Fibroblast of the aortic adventitia (primary cell): ENCODE results near the gene PCDHGA4. TPM values are rescaled to one million over a fixed set of nuclear protein-coding genes. Genes with fewer than 3 reads are reported as not detected.
"Not testable (repeated sequence)": the region's sequence is repeated elsewhere in the genome, so short reads cannot be mapped to it uniquely, and the experiment has no call there.

ENCODE experiments used
- DNase-seq: peaks from one replicate; pipeline ENCODE4 v3.0.0-alpha.2; 2010; ENCODE audit warnings: low read depth
- H3K4me3 ChIP-seq: 2 replicates; pipeline ENCODE4 v1.5.1; 2011; ENCODE audit warnings: low read depth, mild to moderate bottlenecking, control low read depth, low read length, moderate library complexity
- total RNA-seq: library from RNA; depleted of rRNA; stranded (reverse); fragments of >200 nt; gene quantifications from 2 replicates; pipeline ENCODE4 v1.2.3, GENCODE V29; 2012; ENCODE audit warnings: low replicate concordance
- TF ChIP-seq, protein P1 (sequence below): IDR thresholded peaks from 2 replicates; pipeline ENCODE4 v1.5.1; 2011; ENCODE audit warnings: mild to moderate bottlenecking, low read length, control low read depth, inconsistent platforms; ENCODE audit not compliant: insufficient read depth

Gene PCDHGA4
- total RNA-seq: 3.7 and 9.9 TPM in 2 replicates

DNA sequence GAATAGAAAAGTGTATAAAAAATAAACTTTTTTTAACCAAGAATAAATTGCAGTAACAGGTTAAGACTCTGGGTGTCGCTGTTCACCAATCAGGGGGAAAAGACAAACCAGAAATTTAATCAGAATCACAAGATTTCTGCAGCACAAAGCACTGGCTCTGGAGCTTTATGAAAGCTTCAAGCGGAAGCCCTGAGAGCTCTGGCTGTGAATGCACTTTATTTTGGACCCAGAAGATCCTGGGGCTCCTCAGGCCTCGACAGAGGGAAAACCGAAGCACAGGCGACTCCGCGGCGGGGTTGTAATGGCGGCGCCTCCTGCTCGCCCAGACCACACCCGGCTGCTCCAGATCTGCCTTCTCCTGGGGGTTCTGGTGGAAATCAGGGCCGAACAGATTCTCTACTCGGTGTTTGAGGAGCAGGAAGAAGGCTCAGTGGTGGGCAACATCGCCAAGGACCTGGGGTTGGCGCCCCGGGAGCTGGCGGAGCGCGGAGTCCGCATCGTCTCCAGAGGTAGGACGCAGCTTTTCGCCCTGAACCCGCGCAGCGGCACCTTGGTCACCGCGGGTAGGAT is at the start of gene PCDHGA4:
Gene PCDHGA4, plus strand, starts transcription at position 122 of the 570 bp plus-strand sequence. Its CDS starts 87 bp downstream, at position 209.
- peak within 1 kb of the TSS; percentile 46 for H3K4me3 ChIP-seq
- peak; percentile 53 for DNase-seq
- TF ChIP-seq, protein P1, sequence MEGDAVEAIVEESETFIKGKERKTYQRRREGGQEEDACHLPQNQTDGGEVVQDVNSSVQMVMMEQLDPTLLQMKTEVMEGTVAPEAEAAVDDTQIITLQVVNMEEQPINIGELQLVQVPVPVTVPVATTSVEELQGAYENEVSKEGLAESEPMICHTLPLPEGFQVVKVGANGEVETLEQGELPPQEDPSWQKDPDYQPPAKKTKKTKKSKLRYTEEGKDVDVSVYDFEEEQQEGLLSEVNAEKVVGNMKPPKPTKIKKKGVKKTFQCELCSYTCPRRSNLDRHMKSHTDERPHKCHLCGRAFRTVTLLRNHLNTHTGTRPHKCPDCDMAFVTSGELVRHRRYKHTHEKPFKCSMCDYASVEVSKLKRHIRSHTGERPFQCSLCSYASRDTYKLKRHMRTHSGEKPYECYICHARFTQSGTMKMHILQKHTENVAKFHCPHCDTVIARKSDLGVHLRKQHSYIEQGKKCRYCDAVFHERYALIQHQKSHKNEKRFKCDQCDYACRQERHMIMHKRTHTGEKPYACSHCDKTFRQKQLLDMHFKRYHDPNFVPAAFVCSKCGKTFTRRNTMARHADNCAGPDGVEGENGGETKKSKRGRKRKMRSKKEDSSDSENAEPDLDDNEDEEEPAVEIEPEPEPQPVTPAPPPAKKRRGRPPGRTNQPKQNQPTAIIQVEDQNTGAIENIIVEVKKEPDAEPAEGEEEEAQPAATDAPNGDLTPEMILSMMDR: peak; percentile 52

DNA sequence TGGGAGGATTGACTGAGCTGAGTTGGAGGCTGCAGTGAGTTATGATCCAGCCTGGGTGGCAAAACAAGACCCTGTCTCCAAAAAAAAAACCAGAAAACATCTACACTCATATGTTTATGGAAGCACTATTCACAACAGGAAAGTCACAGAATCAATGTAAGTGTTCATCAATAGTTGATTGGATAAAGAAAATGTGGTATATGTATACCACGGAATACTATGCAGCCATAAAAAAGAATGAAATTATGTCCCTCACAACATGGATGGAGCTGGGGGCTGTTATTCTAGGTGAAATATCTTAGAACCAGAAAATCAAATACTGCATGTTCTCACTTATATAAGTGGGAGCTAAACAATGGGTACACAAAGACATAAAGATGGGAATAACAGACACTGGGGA is 48.2 kb upstream of the PCDHGA4 start:
- H3K4me3 ChIP-seq: no peak overlapping the region
- TF ChIP-seq, protein P1: no peak
- DNase-seq: no peak

DNA sequence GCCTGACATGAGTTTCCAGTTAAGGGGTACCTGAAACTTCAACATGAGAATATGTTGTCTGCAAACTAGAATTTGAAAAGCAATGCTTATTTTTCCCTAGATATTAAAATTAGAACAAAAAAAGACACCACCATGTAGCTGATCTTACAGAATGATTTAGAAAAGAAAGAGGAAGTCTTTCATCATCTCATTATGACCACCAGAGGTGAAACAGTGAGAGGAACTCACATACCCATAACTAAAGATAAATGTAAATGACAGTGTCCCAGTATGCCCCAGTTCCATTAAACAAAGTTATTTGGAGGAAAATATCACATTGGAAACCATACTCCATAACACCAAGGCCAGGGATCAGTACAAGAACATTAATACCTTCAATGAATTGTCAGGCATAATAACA is 41.1 kb upstream of the PCDHGA4 start:
- H3K4me3 ChIP-seq: no peak overlapping the region
- DNase-seq: no peak
- TF ChIP-seq, protein P1: no peak

DNA sequence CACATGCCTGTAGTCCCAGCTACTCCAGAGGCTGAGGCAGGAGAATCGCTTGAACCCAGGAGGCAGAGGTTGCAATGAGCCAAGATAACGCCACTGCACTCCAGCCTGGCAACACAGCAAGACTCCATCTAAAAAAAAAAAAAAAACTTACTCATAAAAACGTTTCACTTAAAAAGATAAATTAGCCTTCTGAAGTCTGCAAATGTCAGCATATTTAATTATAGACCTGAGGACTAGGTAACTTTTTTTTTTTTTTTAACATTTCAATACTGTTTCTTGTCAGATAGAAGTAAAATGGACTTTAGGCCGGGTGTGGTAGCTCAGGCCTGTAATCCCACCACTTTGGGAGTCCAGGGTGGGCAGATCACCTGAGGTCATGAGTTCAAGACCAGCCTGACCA is 37.9 kb upstream of the PCDHGA4 start:
- DNase-seq, H3K4me3 ChIP-seq: not testable (repeated sequence)

DNA sequence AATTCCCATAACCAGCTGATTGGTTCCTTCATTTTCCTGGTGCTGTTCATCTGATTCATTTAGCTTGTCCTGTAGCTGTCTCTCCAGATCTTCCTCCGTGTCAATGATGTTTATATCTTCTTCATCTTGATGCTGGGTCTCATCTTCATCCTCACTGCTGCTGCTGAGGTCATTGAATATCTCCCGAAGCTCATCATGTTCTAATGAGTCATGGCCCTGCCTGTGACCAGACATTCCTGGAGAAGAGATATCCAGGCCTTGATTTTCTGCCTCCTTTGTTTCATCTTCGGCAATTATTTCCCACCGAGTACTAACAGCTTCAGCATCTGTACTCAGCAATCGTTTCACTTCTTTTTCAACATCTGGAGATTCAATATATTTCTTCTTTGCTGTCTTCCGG is 35.6 kb upstream of the PCDHGA4 start:
- TF ChIP-seq, protein P1: no peak
- H3K4me3 ChIP-seq: no peak overlapping the region
- no peak for DNase-seq

DNA sequence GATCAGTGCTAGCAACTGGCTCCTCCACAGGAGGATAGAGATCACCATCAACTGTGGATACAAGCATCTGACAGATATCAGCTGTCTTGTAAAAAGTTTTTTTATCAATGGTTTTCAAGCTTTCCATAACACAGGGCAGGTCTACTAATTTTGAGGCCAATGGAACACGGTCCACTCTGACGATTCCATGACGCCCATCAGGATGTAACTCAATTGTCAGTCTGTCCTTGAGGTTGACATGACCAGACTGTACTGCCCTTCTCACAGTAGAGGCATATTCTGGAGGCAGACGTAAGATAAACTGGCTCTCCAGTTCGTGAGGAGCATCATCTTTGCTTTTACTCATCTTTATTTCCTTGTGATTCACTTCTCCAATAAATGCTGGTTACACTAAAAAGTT is 35.1 kb upstream of the PCDHGA4 start:
- peak overlapping the region; percentile 85 for H3K4me3 ChIP-seq
- DNase-seq: no peak
- TF ChIP-seq, protein P1: no peak

DNA sequence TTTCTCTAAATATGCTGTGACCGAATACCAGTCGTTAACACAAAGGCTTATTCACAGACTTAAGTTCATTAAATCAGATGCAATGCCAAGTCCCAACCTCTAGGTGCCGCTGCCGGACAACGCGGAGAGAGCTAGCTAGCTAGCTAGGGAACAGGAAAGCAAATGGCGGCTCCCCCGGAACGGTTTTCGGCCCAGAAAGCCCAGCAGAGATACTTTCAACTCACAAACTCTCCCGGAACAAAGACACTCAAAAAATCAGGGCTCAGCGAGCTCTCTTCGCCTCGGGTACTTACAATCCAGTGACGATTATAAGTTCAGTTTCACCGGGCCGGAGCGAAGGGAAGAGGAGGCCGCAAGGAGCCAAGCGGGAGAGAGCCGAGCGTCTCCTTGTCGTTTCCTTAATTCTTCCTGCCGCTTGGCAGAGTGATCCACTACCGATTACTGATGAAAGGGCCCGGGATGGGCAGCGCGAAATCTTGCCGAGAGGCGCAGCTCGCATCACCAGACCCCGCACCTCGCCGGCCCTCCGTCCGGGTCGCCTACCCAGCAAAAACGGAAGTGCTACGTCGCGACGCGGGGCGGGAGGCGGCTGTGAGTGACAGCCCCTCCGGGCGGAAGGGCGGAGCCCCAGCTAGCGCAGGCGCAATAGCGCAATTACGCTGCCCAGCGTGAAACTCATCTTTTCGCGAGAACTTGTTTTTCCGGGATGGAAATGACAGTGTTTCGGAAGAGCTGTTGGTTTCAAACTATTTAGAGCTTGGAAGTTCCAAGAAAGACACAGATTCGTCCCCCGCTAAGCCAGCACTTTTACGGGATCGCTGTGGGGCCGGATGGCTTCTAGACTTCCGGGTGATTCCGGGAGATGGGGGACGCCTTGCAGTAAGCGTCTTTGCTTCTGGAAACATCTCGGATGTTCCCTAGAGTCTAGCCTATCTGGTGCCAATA is 34.3 kb upstream of the PCDHGA4 start, which contains the start of gene TAF7:
Gene TAF7, minus strand, starts transcription at position 560 of the 945 bp plus-strand sequence. CDS start 740 bp downstream, outside the sequence.
- DNase-seq: peak; percentile 95
- H3K4me3 ChIP-seq: peak within 1 kb of the TSS; percentile 85
- TF ChIP-seq, protein P1: peak; percentile 94
